Brain microvascular endothelial cell (primary cell): ENCODE results near the gene C9orf50.

Experiments used
- DNase-seq: peaks from one replicate; pipeline ENCODE4 v3.0.0-alpha.2; 2020
- H3K27ac ChIP-seq: fragments of 250-450 bp; sonication (Bioruptor Pico); 2 replicates; pipeline ENCODE4 v1.5.1; 2020; ENCODE audit warnings: mild to moderate bottlenecking, moderate library complexity
- H3K27me3 ChIP-seq: fragments of 250-450 bp; sonication (Bioruptor Pico); replicated peaks from 2 replicates; pipeline ENCODE4 v1.5.1; 2020; ENCODE audit warnings: mild to moderate bottlenecking
- H3K36me3 ChIP-seq: fragments of 250-450 bp; sonication (Bioruptor Pico); replicated peaks from 2 replicates; pipeline ENCODE4 v1.5.1; 2020; ENCODE audit warnings: mild to moderate bottlenecking
- H3K4me3 ChIP-seq: 2 replicates; pipeline ENCODE4 v1.5.1; 2011; ENCODE audit warnings: low read depth, mild to moderate bottlenecking, control low read depth, low read length, moderate library complexity
- in situ Hi-C: cut with HindIII; loops from 2 replicates; pipeline ENCODE4 v1.10.0; 2017; ENCODE audit warnings: low sequenced_read_pairs, low pct_ligation_motif_present
- TF ChIP-seq, protein P1 (sequence below): IDR thresholded peaks from 2 replicates; pipeline ENCODE4 v1.5.1; 2011; ENCODE audit warnings: low read depth, mild to moderate bottlenecking, moderate library complexity, low read length, control low read depth, inconsistent platforms; ENCODE audit errors: missing control alignments

The C9orf50 gene

DNA sequence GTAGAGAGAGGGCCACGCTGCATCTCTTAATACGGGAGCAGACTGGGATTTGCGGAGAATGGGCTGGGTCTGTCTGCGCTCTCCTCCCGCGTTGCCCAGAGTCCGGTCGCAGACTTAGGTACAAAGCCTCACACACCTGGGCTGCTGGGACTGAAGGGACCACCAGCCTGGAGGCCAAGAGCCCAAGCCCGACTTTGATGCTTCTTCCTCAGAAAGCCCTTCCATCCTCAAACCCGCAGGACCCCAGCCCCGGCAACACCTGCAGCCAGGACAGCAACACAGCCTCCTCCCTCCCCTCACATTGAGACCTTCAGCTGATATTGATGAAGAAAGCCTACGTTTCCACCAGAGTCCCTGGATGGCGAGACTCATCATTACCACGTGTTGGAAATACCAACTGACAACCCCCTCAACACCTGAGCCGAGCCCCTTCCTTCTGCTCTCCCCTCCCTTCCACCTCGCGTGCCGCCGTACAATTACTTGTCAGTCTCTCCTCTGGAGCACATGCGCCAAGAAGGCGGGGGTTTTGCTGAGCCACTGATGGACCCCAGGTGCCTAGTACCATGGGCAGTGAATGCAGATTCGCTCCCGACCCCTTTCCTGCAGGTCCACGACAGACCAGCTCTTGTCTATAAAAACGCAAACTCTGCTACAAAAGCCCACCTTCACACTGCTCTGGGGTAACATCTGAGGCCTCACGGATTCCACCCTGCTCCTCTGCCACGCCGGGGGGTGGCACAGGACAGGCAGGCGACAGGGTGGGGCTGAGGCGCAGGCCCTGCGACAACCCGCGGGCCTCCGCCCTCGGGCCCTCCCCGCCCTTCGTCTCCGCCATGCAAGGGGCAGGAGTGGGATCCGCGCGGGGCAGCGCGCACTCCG is 20.2 kb upstream of the C9orf50 start:
- DNase-seq = no peak
- Histone ChIP-seq H3K27ac (peak overlapping the region; percentile 12), H3K4me3 (peak overlapping the region; percentile 88), H3K36me3 (peaks cover 29% of the 10 kb centered on the region), H3K27me3 (no peaks in the 10 kb centered on the region)
- in situ Hi-C loops = no loop called here
- TF ChIP-seq, protein P1, sequence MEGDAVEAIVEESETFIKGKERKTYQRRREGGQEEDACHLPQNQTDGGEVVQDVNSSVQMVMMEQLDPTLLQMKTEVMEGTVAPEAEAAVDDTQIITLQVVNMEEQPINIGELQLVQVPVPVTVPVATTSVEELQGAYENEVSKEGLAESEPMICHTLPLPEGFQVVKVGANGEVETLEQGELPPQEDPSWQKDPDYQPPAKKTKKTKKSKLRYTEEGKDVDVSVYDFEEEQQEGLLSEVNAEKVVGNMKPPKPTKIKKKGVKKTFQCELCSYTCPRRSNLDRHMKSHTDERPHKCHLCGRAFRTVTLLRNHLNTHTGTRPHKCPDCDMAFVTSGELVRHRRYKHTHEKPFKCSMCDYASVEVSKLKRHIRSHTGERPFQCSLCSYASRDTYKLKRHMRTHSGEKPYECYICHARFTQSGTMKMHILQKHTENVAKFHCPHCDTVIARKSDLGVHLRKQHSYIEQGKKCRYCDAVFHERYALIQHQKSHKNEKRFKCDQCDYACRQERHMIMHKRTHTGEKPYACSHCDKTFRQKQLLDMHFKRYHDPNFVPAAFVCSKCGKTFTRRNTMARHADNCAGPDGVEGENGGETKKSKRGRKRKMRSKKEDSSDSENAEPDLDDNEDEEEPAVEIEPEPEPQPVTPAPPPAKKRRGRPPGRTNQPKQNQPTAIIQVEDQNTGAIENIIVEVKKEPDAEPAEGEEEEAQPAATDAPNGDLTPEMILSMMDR = no peak

DNA sequence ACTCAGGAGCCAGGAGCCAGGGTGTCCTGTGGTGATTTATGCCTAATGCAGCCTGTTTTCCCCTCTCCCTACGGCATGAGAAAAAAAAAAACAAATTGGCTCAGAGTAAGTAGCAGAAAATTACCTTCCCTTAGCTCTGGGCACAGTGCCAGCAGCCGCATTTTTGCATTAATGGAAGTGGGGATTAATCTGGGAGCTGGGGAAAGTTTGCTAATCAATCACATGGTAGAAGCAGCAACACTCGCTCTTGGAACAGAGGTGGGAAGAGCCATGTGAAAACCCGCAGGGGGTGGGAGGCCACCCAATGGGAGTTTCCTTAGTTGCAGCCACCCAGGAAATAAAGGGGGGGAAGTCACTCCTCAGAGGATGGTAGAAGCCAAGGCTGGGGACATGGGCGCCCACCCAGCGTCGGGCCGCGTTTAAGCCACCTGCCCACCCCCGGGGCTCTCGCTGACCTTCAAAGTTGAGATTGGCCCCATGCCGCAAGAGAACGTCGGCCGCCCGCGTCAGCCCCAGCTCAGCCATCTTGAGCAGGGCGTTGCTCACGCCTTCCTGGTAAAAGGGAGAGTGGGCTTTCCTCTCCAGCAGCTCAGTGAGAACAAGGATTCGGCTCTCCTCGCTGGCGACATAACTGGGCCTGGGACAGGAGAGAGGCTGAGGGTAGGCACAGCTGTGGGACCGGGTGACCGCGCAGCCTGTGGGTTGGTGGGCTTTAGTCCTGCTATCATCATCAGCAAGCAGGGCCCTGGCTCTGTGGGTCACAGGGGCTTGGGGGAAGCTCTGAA is 19.4 kb upstream of the C9orf50 start:
- no peak overlapping the region for H3K27ac ChIP-seq
- H3K36me3 ChIP-seq = peaks cover 35% of the 10 kb centered on the region
- no peaks in the 10 kb centered on the region for H3K27me3 ChIP-seq
- peak overlapping the region; percentile 88 for H3K4me3 ChIP-seq
- no peak for DNase-seq
- TF ChIP-seq, protein P1 = no peak
- in situ Hi-C loops = no loop called here

DNA sequence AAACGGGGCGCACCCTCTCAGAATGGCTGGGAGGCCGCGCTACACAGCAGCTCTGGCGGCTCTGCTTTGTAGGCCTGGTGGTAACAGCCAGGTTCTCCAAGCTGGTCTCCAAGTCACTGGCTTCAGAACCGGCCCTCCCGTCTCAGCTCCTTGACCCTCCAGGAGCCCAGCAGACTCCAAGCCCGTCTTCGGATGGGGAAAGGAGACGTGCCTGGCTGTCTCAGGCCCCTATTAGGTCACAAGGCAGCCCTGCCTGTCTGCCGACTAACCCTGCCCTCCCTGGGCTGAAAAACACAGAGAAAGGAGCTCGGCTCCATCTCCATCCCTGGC is 18.8 kb upstream of the C9orf50 start:
- in situ Hi-C loops = no loop called here
- TF ChIP-seq, protein P1 = no peak
- no peak overlapping the region for H3K27ac ChIP-seq
- peaks cover 41% of the 10 kb centered on the region for H3K36me3 ChIP-seq
- DNase-seq = no peak
- no peaks in the 10 kb centered on the region for H3K27me3 ChIP-seq
- no peak overlapping the region for H3K4me3 ChIP-seq

DNA sequence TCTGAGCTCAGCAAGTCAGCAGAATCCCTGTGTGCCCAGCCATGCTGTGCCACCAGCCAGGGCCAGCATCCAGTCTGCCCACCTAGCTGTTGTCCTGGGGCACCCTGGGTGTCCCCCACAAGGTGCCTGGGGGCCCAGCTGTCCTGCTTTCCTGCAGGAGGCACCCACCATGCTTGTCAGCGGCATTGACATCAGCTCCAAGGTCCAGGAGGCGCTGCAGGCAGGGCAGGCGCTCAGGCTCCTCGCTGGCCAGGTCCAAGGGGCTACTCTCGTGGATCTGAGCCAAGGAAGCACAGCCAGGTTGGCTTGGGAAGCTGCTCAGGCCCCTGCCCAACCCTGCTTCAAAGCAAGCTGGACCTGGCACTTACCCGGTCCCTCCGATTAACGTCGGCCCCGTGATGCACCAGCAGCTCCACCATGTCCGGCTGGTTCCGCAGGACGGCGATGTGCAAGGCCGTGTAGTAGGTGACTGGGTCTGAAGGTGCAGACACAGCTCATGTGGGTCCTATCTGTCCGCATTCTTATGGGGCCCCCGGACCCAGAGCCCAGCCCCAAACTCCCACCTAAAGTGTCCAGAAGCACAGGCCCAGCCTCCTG is 18.2 kb upstream of the C9orf50 start:
- Histone ChIP-seq H3K27ac (no peak overlapping the region), H3K36me3 (peaks cover 45% of the 10 kb centered on the region), H3K4me3 (no peak overlapping the region), H3K27me3 (no peaks in the 10 kb centered on the region)
- in situ Hi-C loops = no loop called here
- TF ChIP-seq, protein P1 = no peak
- DNase-seq = no peak

DNA sequence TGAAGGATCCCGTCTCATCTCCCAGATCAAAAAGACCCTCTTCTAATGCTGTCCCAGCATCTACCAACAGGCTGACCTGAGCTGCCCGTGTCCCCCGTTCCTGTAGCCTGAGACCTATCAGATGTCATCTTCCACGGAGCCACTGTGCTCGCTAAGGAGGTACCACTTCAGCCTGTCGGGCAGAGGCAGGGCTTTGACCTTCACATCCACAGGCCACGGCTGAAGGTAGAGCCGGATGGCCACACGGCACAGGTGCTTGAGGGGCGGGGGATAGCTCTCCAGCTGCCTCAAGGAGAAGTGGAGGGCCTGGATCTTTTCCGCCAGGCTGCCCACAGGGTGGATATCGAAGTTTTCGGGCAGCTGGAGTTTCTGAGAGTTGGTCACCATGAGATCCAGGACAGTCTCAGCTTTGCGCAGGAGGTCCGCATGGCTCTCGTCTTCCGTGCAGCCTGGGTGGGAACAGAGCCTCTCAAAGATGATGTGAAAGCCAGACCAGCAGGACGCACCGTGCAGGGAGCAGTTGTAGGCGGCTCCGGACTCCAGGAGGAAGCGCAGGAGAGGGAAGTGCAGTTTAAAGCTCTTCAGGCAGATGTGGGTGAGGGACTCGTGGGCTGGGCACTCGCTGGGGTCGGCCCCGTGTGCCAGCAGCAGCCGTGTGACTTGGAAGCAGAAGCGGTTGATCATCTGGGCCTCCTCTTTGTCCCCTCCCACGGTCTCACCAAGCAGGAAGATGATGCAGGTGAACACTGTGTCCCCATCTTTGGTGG is 17.0 kb upstream of the C9orf50 start:
- in situ Hi-C loops = no loop called here
- TF ChIP-seq, protein P1 = no peak
- Histone ChIP-seq H3K27ac (no peak overlapping the region), H3K27me3 (no peaks in the 10 kb centered on the region), H3K36me3 (peaks cover 57% of the 10 kb centered on the region), H3K4me3 (no peak overlapping the region)
- no peak for DNase-seq
